Stomach (tissue), 4 donors: ENCODE data around the gene BMP5.

Experiments used
- CTCF ChIP-seq, 7 experiments: fragments of 450-650 bp in 4 of 7; fragments of 200-600 bp in 3 of 7; sonication (generic) in 3 of 7; IDR thresholded peaks; one replicate each; pipeline ENCODE4 v1.5.1; 2016 to 2019; ENCODE audit warnings: antibody characterized with exemption in 7 of 7, control low read depth in 2 of 7, mild to moderate bottlenecking in 1 of 7
- EP300 ChIP-seq: sonication (generic); formaldehyde crosslinking; IDR thresholded peaks from one replicate; pipeline ENCODE4 v1.6.1; 2017; ENCODE audit warnings: antibody characterized with exemption
- POLR2A ChIP-seq, 4 donors: fragments of 450-650 bp; IDR thresholded peaks; one replicate each; pipeline ENCODE4 v1.6.1; 2016; ENCODE audit warnings: antibody characterized with exemption in 4 of 4, control low read depth in 2 of 4, mild to moderate bottlenecking in 1 of 4, moderate library complexity in 1 of 4
- POLR2AphosphoS5 ChIP-seq, 3 donors: sonication (generic); formaldehyde crosslinking; IDR thresholded peaks; one replicate each; pipeline ENCODE4 v1.6.1; 2016; ENCODE audit warnings: antibody characterized with exemption in 3 of 3

- TF ChIP-seq POLR2A (IDR thresholded peaks at IDR 0.05) = no peak
- TF ChIP-seq POLR2AphosphoS5 (IDR thresholded peaks at IDR 0.05) = no peak
- TF ChIP-seq CTCF (IDR thresholded peaks at IDR 0.05) = no peak
- no peak for TF ChIP-seq EP300
These were observed 22.0 kb upstream of the BMP5 start for GRCh38 chr6:55897346-55897745.
